H1 (cell line): Measurements from ENCODE around the gene JUP. TPM values are rescaled to one million over a fixed set of nuclear protein-coding genes. Genes with fewer than 3 reads are reported as not detected.

Experiments
- CTCF ChIA-PET: fragments of 300-600 bp; sonication (Branson Sonifier 250); formaldehyde crosslinking; loops from one replicate; lab custom pipeline; 2021; ENCODE audit not compliant: partially characterized antibody; lab: Charles Lee
- POLR2A ChIA-PET: fragments of 300-600 bp; sonication (Branson Sonifier 250); formaldehyde crosslinking; loops from one replicate; lab custom pipeline; 2021; ENCODE audit warnings: inconsistent platforms; ENCODE audit not compliant: partially characterized antibody; lab: Charles Lee
- DNase-seq, 2 experiments: peaks; one replicate each; pipeline versions ENCODE4 v3.0.0 to v3.0.0-alpha.2; 2010 to 2022; ENCODE audit warnings: low spot score in 2 of 2, low read depth in 1 of 2, mixed read lengths in 1 of 2
- FAIRE-seq: peaks from 2 replicates; lab custom pipeline; 2011; peaks lifted over from hg19 to GRCh38; lab: Jason Lieb, UNC
- H2AFZ ChIP-seq: 2 replicates; pipeline ENCODE4 v1.8.1; 2012; ENCODE audit warnings: low read length, inconsistent platforms
- H2AK5ac ChIP-seq: 2 replicates; pipeline ENCODE4 v1.6.1; 2013; ENCODE audit warnings: low read depth, low read length
- H2BK120ac ChIP-seq: replicated peaks from 2 replicates; pipeline ENCODE3; 2013; ENCODE audit warnings: low read depth, low read length, inconsistent platforms
- H2BK12ac ChIP-seq: 2 replicates; pipeline ENCODE4 v1.6.1; 2013; ENCODE audit warnings: low read depth, low read length
- H2BK15ac ChIP-seq: 2 replicates; pipeline ENCODE4 v1.6.1; 2013; ENCODE audit warnings: low read length
- H2BK20ac ChIP-seq: 2 replicates; pipeline ENCODE4 v1.6.1; 2013; ENCODE audit warnings: low read length
- H2BK5ac ChIP-seq: 2 replicates; pipeline ENCODE4 v1.6.1; 2013; ENCODE audit warnings: low read depth, low read length
- H3K14ac ChIP-seq: 2 replicates; pipeline ENCODE4 v1.6.1; 2013; ENCODE audit warnings: inconsistent platforms; ENCODE audit not compliant: insufficient read length
- H3K18ac ChIP-seq: 2 replicates; pipeline ENCODE4 v1.6.1; 2013; ENCODE audit warnings: low read length; ENCODE audit errors: extremely low read depth
- H3K23ac ChIP-seq: 2 replicates; pipeline ENCODE4 v1.6.1; 2013; ENCODE audit warnings: inconsistent platforms; ENCODE audit not compliant: insufficient read length
- H3K23me2 ChIP-seq: 2 replicates; pipeline ENCODE4 v1.6.1; 2013; ENCODE audit warnings: low read depth, low read length
- H3K27ac ChIP-seq: 2 replicates; pipeline ENCODE4 v1.6.1; 2011; ENCODE audit warnings: low read depth, low read length, inconsistent platforms
- H3K27me3 ChIP-seq, 4 experiments: replicated peaks in 1 of 4; 1 replicate in 1 of 4; 2 replicates in 3 of 4; pipeline versions ENCODE4 v1.6.1 to v1.8.1; 2011 to 2013; ENCODE audit warnings: low read length in 3 of 4, mild to moderate bottlenecking in 3 of 4, inconsistent platforms in 2 of 4, mixed read lengths in 2 of 4, moderate library complexity in 1 of 4; ENCODE audit not compliant: control insufficient read depth in 3 of 4, insufficient read depth in 3 of 4; ENCODE audit errors: extremely low read depth in 1 of 4
- H3K36me3 ChIP-seq, 4 experiments: 2 replicates each; pipeline versions ENCODE4 v1.6.1 to v1.8.1; 2011 to 2013; ENCODE audit warnings: mild to moderate bottlenecking in 4 of 4, low read length in 3 of 4, moderate library complexity in 2 of 4, control low read depth in 1 of 4, inconsistent platforms in 1 of 4; ENCODE audit not compliant: insufficient read depth in 4 of 4, control insufficient read depth in 2 of 4
- H3K4ac ChIP-seq: replicated peaks from 2 replicates; pipeline ENCODE3; 2013; ENCODE audit warnings: low read length, low read depth, mixed read lengths, inconsistent platforms; ENCODE audit not compliant: insufficient read length
- H3K4me1 ChIP-seq, 4 experiments: replicated peaks in 1 of 4; 1 replicate in 1 of 4; 2 replicates in 3 of 4; pipeline versions ENCODE4 v1.6.1 to v1.8.1; 2011 to 2013; ENCODE audit warnings: low read length in 3 of 4, inconsistent platforms in 2 of 4, mixed read lengths in 1 of 4; ENCODE audit not compliant: insufficient read depth in 4 of 4, control insufficient read depth in 3 of 4
- H3K4me2 ChIP-seq, 2 experiments: 2 replicates each; pipeline versions ENCODE4 v1.6.1 to v1.8.1; 2011 to 2013; ENCODE audit warnings: low read depth in 2 of 2, low read length in 2 of 2, control low read depth in 1 of 2, inconsistent platforms in 1 of 2, mild to moderate bottlenecking in 1 of 2; ENCODE audit not compliant: insufficient read depth in 1 of 2
- H3K4me3 ChIP-seq, 4 experiments: fragments of 200-600, 300-600 bp in 1 of 4; sonication (generic), shearing (Covaris generic), sonication (Bioruptor Twin) in 1 of 4; 2 replicates each; pipeline versions ENCODE4 v1.5.1 to v1.8.1; 2011 to 2016; ENCODE audit warnings: low read length in 4 of 4, low read depth in 3 of 4, control low read depth in 2 of 4, inconsistent platforms in 2 of 4, mild to moderate bottlenecking in 2 of 4, mixed read lengths in 1 of 4, moderate library complexity in 1 of 4; ENCODE audit not compliant: insufficient read depth in 2 of 4; ENCODE audit errors: extremely low read depth in 1 of 4
- H3K56ac ChIP-seq: replicated peaks from 2 replicates; pipeline ENCODE3; 2013; ENCODE audit warnings: low read depth, mild to moderate bottlenecking, mixed read lengths, low read length, inconsistent platforms; ENCODE audit not compliant: insufficient read length
- H3K79me1 ChIP-seq: 2 replicates; pipeline ENCODE4 v1.6.1; 2013; ENCODE audit warnings: low read depth, low read length, control low read depth
- H3K79me2 ChIP-seq, 2 experiments: 2 replicates each; pipeline versions ENCODE4 v1.6.1 to v1.8.1; 2012 to 2013; ENCODE audit warnings: low read length in 2 of 2, mild to moderate bottlenecking in 2 of 2, inconsistent platforms in 1 of 2; ENCODE audit not compliant: insufficient read depth in 2 of 2, control insufficient read depth in 1 of 2
- H3K9ac ChIP-seq, 4 experiments: replicated peaks in 1 of 4; 1 replicate in 1 of 4; 2 replicates in 3 of 4; pipeline versions ENCODE4 v1.6.1 to v1.8.1; 2011 to 2013; ENCODE audit warnings: low read depth in 3 of 4, low read length in 3 of 4, control low read depth in 2 of 4, mild to moderate bottlenecking in 2 of 4, moderate library complexity in 2 of 4, inconsistent platforms in 1 of 4; ENCODE audit errors: extremely low read depth in 1 of 4
- H3K9me3 ChIP-seq, 2 experiments: 2 replicates each; pipeline versions ENCODE4 v1.6.1 to v1.8.1; 2012 to 2013; ENCODE audit warnings: mild to moderate bottlenecking in 2 of 2, moderate library complexity in 2 of 2, control low read depth in 1 of 2, inconsistent platforms in 1 of 2, low read depth in 1 of 2, low read length in 1 of 2, mixed read lengths in 1 of 2; ENCODE audit not compliant: insufficient read depth in 2 of 2
- H4K20me1 ChIP-seq, 2 experiments: replicated peaks in 1 of 2; 2 replicates each; pipeline versions ENCODE3 to v1.8.1; 2011 to 2013; ENCODE audit warnings: inconsistent platforms in 2 of 2, low read length in 2 of 2, mild to moderate bottlenecking in 1 of 2; ENCODE audit not compliant: insufficient read depth in 2 of 2, control insufficient read depth in 1 of 2
- H4K5ac ChIP-seq: 2 replicates; pipeline ENCODE4 v1.6.1; 2013; ENCODE audit warnings: low read length, low read depth, mixed read lengths, inconsistent platforms; ENCODE audit not compliant: insufficient read length
- H4K8ac ChIP-seq: 2 replicates; pipeline ENCODE4 v1.8.0; 2013; ENCODE audit warnings: mild to moderate bottlenecking, moderate library complexity, low read length, inconsistent platforms; ENCODE audit not compliant: insufficient read depth; ENCODE audit errors: extremely low read depth
- H4K91ac ChIP-seq: replicated peaks from 2 replicates; pipeline ENCODE3; 2013; ENCODE audit warnings: low read length, mixed read lengths, inconsistent platforms; ENCODE audit not compliant: insufficient read length
- BCL11A ChIP-seq, 2 experiments: IDR thresholded peaks; one replicate each; pipeline ENCODE4 v1.6.1; 2011; ENCODE audit warnings: low read depth in 2 of 2, low read length in 2 of 2, mild to moderate bottlenecking in 2 of 2
- FOSL1 ChIP-seq: IDR thresholded peaks from 2 replicates; pipeline ENCODE4 v1.6.1; 2011; ENCODE audit warnings: mild to moderate bottlenecking, low read depth, low read length, moderate library complexity; ENCODE audit not compliant: insufficient read depth
- JUND ChIP-seq: IDR thresholded peaks from 2 replicates; pipeline ENCODE4 v1.6.1; 2011; ENCODE audit warnings: mild to moderate bottlenecking, improper control_type of control experiment, low read length
- MAFK ChIP-seq: IDR thresholded peaks from 2 replicates; pipeline ENCODE4 v1.6.1; 2012; ENCODE audit warnings: low read depth, mild to moderate bottlenecking, improper control_type of control experiment, low read length
- NRF1 ChIP-seq: IDR thresholded peaks from 2 replicates; pipeline ENCODE4 v1.6.1; 2011; ENCODE audit warnings: mild to moderate bottlenecking, low read depth, low read length, improper control_type of control experiment
- RNF2 ChIP-seq: fragments of 200-900, 300-1000 bp; sonication (generic); IDR thresholded peaks from 2 replicates; pipeline ENCODE4 v1.7.1; 2016; ENCODE audit warnings: borderline replicate concordance, low read depth, mild to moderate bottlenecking, antibody characterized with exemption, low read length; ENCODE audit not compliant: poor library complexity, severe bottlenecking; ENCODE audit errors: missing control alignments
- SIN3A ChIP-seq, 2 experiments: IDR thresholded peaks in 1 of 2; conservative IDR thresholded peaks in 1 of 2; 2 replicates each; pipeline ENCODE4 v1.6.1; 2011 to 2012; ENCODE audit warnings: low read length in 2 of 2, improper control_type of control experiment in 1 of 2, low read depth in 1 of 2, mild to moderate bottlenecking in 1 of 2
- SP4 ChIP-seq: IDR thresholded peaks from 2 replicates; pipeline ENCODE4 v1.6.1; 2012; ENCODE audit warnings: low read length, inconsistent platforms
- SRF ChIP-seq: IDR thresholded peaks from 2 replicates; pipeline ENCODE4 v1.6.1; 2011; ENCODE audit warnings: mild to moderate bottlenecking, low read depth, low read length, moderate library complexity
- WGBS, 2 experiments: shearing (Covaris generic) in 1 of 2; methylation state at CpG; one replicate each; pipeline versions ENCODE4 v1.1.6 to v1.1.7; 2013 to 2015; ENCODE audit warnings: low lambda C conversion rate in 2 of 2, mixed read lengths in 2 of 2, inconsistent platforms in 1 of 2, low coverage in 1 of 2, missing lambda C conversion rate in 1 of 2; ENCODE audit not compliant: insufficient replicate concordance in 2 of 2, insufficient coverage in 1 of 2, insufficient read length in 1 of 2; ENCODE audit errors: extremely low coverage in 1 of 2, missing lambda C conversion rate in 1 of 2; 5-methylcytosine and 5-hydroxymethylcytosine counted together
- polyA plus RNA-seq, 7 experiments: library from polyadenylated mRNA; depleted of rRNA in 3 of 7; stranded (reverse) in 5 of 7; unstranded in 2 of 7; fragments of >200 nt in 5 of 7; fragments of 200-250 nt in 2 of 7; gene quantifications; 1 replicate in 5 of 7; 2 replicates in 1 of 7; 4 replicates in 1 of 7; pipeline versions ENCODE4 v1.2.1 to v1.2.3, GENCODE V29; 2011 to 2013; ENCODE audit warnings: missing spikeins in 2 of 7, mixed read lengths in 2 of 7
- total RNA-seq: library from RNA; stranded (reverse); fragmentation: NEBNext Ultra II Directional; extraction: Animal tissue kit (Norgen Biotek cat#: 25700); gene quantifications from 2 replicates; pipeline ENCODE4 v1.2.1, GENCODE V29; 2021
- TF ChIP-seq, protein P1 (sequence below): IDR thresholded peaks from 2 replicates; pipeline ENCODE4 v1.6.1; 2011; ENCODE audit warnings: low read depth, mild to moderate bottlenecking, low read length; ENCODE audit not compliant: insufficient read depth

The JUP gene
- total and polyA plus RNA-seq, 2 of the 8 experiments (the other 6 are each of a cell fraction or from before 2014, with no cell fraction given) = 62.8 to 102 TPM

DNA sequence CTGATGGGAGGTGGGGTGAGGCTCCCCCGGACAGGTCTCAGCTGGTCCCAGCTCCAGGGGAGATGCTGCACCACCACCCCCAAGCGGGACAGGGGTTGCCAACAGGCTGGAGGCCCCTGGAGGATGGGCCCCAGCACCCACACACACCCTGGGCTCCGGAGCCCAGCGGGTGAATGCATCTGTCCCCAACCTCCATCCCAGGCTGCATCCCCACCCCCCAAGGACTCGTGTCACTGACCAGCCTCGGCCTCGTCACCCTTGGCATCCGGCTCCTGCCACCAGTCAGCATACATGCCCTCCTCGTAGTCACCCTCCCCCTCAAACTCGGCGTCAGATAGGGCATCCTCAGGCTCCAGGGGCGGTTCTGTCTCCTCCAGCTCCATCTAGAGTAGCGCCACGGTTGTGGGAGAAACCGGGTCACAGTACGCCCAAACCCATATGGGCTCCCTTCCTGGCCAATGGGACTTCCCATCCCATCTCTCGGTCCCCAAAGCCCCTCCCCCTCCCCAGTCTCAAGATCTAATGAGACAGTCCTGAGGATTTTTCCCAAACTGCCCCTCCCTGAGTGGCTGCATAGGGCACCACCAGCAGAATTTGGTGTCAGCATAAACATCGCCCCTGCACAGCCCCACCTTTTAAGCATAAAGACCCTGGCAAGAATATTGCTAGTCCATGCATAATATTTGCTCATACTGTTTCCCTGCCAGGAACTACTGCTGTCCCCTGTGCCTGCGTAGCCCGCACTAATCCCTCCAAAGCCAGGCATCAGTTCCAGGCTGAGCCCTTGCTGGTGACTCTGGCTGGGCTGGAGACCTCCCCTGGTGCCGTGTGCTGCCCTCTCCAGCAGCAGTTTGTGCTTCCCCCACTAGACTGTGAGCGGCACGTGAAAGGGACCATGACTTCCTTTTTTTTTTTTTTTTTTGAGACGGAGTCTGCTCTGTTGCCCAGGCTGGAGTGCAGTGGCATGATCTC is 16.8 kb upstream of the JUP start:
- H3K4me3 ChIP-seq = no peak overlapping the region
- H2BK20ac ChIP-seq = no peak overlapping the region
- peaks cover 5 to 15% (median 10%) of the 10 kb centered on the region in 4 experiments for H3K4me1 ChIP-seq
- peak overlapping the region; percentile 39; the same call in 1 of the 2 replicates for H2BK12ac ChIP-seq
- H2BK120ac ChIP-seq = no peak overlapping the region
- no peak overlapping the region for H4K8ac ChIP-seq
- no peak overlapping the region for H3K23ac ChIP-seq
- H3K23me2 ChIP-seq = peaks cover 2% of the 10 kb centered on the region; the same call in 1 of the 2 replicates
- no peak overlapping the region for H4K5ac ChIP-seq
- no peak overlapping the region for H3K27ac ChIP-seq
- ChIA-PET CTCF (interaction anchor here (0.6 to 10.9 kb wide), 11 partner anchors 8 to 83 kb away, joined by 3 to 149 read pairs (median 28); partner anchors contain the start of genes FKBP10, JUP and P3H4), POLR2A (interaction anchor here (0.8 to 6.9 kb wide), 10 partner anchors 8 to 114 kb away, joined by 3 to 71 read pairs (median 10); partner anchors contain the start of genes EIF1, FKBP10, HAP1 and JUP)
- WGBS, 2 experiments = 92% methylated on average over 21 of the region's 24 CpGs; no CpG with 5 or more reads in 1 of the 2 experiments
- H3K4ac ChIP-seq = no peak overlapping the region
- H3K18ac ChIP-seq = no peak overlapping the region
- H2BK15ac ChIP-seq = no peak overlapping the region; the same call in 1 of the 2 replicates
- DNase-seq (no peak), FAIRE-seq (no peak)
- H3K27me3 ChIP-seq = no peaks in the 10 kb centered on the region
- no peaks in the 10 kb centered on the region for H3K79me1 ChIP-seq
- H3K36me3 ChIP-seq = peaks cover 0 to 3% (median 0%) of the 10 kb centered on the region in 4 experiments; a peak in 1 of 8 replicates
- no peak overlapping the region for H2AK5ac ChIP-seq
- no peak overlapping the region for H3K56ac ChIP-seq
- H4K91ac ChIP-seq = no peak overlapping the region
- no peak overlapping the region for H3K9ac ChIP-seq
- H3K9me3 ChIP-seq = no peaks in the 10 kb centered on the region
- H2AFZ ChIP-seq = no peak overlapping the region
- no peaks in the 10 kb centered on the region for H4K20me1 ChIP-seq
- no peak overlapping the region for H3K4me2 ChIP-seq
- no peak overlapping the region for H3K14ac ChIP-seq
- H3K79me2 ChIP-seq = no peaks in the 10 kb centered on the region
- H2BK5ac ChIP-seq = no peak overlapping the region; the same call in 1 of the 2 replicates
- TF ChIP-seq JUND (no peak), RNF2 (no peak), MAFK (no peak), SP4 (no peak), SIN3A (conservative IDR thresholded peaks at IDR 0.05 in 1 of 2, IDR thresholded peaks at IDR 0.05 in 1 of 2; ENCODE audit: low read depth in 1 of 2, low read length in 2 of 2) (no peak), NRF1 (no peak), BCL11A (IDR thresholded peaks at IDR 0.05; ENCODE audit: low read depth in 2 of 2, low read length in 2 of 2) (no peak), FOSL1 (no peak), SRF (no peak)
- TF ChIP-seq, protein P1, sequence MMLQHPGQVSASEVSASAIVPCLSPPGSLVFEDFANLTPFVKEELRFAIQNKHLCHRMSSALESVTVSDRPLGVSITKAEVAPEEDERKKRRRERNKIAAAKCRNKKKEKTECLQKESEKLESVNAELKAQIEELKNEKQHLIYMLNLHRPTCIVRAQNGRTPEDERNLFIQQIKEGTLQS = no peak
